HG03039 (cell line): ENCODE results near the gene CCT8L2.
"Not testable (repeated sequence)": the region's sequence is repeated elsewhere in the genome, so short reads cannot be mapped to it uniquely, and the experiment has no call there.

Experiments
- ATAC-seq: cut with Tn5 transposase; IDR thresholded peaks from one replicate; pipeline ENCODE4 v1.9.1; 2021; ENCODE audit warnings: mild to moderate bottlenecking, moderate library complexity; ENCODE audit not compliant: unreplicated experiment

The CCT8L2 gene

DNA sequence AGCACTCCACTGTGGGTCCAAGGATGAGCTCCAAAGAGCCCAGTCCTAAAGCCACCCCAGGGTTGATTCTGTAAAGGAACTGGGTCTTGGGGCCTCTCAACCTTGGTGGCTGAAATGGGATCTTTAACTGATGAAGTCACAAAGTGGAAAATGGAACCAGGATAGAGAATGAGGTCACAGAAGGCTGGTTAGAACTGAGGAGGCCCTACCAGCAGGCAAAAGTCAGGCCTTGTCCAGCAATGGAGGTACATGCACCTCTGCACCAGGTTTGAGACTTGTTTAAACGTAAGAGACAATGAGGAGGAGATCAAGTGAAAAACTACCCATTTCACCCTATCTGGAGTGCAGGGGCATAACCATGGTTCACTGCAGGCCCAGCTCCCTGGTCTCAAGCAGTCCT lies at the start of gene CCT8L2:
Gene CCT8L2 (minus strand): TSS at position 101 of the 400 bp plus-strand sequence. CDS start 260 bp downstream, outside the sequence.
- ATAC-seq = not testable (repeated sequence)

DNA sequence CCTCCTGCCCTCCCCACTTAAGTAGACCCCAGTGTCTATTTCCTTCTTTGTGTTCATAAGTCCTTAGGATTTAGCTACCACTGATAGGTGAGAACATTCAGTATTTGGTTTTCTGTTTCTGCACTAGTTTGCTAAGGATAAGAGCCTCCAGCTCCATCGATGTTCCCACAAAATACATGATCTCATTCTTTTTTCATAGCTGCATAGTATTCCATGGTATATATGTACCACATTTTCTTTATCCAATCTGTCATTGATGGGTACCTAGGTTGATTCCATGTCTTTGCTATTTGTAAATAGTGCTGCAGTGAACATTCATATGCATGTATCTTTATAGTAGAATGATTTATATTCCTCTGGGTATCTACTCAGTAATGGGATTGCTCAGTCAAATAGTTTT lies 42.8 kb upstream of the CCT8L2 start:
- not testable (repeated sequence) for ATAC-seq

GRCh38 chr22:16634092-16634491 lies 41.5 kb upstream of the CCT8L2 start:
- ATAC-seq = not testable (repeated sequence)

DNA sequence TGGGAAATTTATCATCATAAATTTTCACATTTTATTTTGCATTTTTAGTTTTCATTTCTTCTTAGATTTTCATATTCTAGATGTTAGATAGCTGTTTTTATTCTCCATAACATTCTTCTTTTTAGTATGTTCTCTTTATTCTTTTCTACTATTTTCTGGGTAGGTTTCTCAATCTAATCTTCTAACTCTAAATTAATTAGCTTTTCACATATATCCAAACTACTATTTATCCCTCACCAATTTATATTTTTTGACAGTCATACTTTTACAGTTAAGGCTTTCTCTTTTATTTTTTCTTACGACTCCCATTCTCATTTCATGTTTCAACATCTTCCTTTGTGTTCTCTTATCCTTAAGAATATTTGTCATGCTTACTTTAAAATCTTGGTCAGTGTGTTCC lies 35.9 kb upstream of the CCT8L2 start:
- ATAC-seq = not testable (repeated sequence)

DNA sequence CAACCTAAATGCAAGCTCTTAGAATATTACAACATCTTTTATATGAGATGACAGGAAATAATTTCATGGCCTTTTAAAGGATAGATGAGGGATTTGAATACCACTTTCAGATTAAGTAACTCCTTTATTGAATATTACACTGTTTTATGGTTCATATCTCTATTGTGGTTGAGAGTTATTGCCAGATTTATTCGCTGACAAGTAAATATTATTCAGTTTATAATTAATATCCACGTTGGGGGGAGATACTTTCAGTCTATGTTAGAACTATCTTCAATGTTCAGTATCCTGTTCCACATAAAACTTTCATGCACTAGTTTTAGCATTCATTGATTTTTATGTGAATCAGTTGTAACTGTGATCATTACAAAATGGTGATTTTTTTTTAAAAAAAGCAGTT lies 32.4 kb upstream of the CCT8L2 start:
- ATAC-seq = not testable (repeated sequence)

DNA sequence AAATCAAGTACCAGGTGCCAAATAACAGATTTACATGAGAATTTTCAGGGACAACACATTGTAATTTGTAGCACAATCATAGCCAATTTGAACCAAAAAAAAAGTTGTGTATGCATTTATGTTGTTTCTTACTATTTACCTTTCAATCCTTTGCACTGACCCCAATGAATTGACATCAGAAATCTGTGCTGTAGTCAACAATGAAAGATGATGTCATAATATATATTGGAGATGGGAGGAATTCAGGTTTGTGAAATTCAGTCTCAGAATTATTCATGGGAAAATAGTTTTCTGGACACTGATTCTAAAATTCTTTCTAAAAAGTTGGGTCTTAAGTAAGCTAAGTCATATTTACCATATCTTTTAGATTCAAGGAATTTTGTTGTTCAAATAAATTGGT lies 31.0 kb upstream of the CCT8L2 start:
- not testable (repeated sequence) for ATAC-seq

DNA sequence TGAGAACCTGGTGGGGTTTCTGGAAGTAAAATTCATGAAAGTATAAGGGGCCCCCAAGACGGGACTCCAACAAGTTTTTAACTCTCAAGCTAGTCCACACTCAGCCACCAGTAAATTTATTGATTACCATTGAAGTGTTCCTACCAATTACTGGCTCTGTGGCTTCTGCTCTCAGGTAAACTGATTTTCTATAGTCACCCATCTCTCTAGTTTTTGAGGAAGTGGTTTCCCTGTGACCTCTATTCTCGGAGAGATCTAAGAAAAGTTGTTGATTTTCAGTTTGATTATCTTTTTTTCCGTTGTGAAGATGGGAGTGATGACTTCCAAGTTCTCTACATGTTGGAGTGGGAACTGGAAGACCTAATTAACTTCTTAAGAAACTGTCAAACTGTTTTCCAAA lies 24.9 kb upstream of the CCT8L2 start:
- not testable (repeated sequence) for ATAC-seq

DNA sequence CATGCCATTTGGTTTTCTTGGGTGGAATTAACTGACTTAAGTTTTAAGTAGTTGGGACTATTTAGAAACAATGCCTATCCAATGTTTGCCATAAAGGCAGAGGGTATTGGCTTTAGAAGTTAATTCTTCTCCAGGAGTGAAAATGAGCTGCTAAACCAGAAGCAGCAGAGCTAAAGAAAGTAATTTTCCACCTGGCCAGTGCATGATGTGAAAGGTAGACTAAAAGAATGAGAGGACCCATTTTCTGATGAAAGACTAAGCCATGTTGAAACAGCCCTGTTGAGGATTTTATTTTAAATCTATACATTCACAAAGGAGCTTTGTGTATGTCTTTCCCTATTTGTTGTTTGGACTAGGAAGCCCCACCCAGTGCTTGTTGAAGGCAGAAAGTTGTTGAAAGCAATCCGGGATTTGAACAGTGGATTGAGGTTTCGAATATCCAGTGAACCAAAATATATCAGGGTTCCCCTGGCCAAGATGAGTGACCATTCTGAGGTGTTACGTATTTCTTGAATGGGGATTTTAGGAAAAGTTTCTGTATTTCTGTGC lies 23.9 kb upstream of the CCT8L2 start:
- not testable (repeated sequence) for ATAC-seq

- ATAC-seq = not testable (repeated sequence)
Measured at GRCh38 chr22:16615606-16616245, 23.1 kb upstream of the CCT8L2 start.

DNA sequence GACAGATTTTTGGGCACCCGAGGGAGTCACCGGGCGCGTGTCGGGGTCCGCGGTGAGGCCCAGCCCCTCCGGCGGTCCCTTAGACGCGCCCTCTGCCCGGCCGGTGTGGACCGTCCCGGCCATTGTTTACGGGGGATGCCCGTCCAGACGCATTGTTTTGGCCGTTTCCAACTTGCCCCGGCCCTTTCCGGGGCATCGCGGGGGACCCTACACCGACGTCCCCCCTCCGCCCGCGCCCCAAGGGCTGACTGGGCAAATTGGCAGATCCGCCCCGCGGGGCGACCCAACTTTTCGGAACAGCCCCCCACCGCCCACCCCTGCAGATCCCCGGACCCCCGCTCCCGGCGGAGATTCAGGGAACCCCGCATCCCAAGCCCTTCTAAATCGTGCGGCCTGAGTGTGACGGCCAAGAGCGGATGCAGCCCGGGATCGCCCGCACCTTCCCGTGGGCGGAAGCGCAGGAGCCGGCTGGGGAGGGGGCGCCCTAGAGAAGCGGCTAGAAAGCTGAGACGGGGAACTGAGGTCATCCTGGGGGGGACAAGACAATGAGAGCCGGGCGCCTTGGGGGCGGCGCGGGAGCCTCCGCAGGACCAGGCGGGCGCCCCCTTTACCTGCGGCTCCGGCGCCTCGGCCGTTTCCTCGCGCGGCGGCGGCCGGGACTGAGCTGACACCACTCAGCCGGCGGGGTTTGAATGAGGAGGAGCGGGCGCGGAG lies 17.1 kb upstream of the CCT8L2 start:
- no peak for ATAC-seq

GRCh38 chr22:16608931-16609330 lies 16.3 kb upstream of the CCT8L2 start:
- no peak for ATAC-seq

- ATAC-seq = not testable (repeated sequence)
Measured at GRCh38 chr22:16604257-16604998, 11.8 kb upstream of the CCT8L2 start.

- not testable (repeated sequence) for ATAC-seq
Measured at GRCh38 chr22:16603770-16604242, 11.2 kb upstream of the CCT8L2 start.

GRCh38 chr22:16603448-16603768 lies 10.8 kb upstream of the CCT8L2 start:
- ATAC-seq = no peak

DNA sequence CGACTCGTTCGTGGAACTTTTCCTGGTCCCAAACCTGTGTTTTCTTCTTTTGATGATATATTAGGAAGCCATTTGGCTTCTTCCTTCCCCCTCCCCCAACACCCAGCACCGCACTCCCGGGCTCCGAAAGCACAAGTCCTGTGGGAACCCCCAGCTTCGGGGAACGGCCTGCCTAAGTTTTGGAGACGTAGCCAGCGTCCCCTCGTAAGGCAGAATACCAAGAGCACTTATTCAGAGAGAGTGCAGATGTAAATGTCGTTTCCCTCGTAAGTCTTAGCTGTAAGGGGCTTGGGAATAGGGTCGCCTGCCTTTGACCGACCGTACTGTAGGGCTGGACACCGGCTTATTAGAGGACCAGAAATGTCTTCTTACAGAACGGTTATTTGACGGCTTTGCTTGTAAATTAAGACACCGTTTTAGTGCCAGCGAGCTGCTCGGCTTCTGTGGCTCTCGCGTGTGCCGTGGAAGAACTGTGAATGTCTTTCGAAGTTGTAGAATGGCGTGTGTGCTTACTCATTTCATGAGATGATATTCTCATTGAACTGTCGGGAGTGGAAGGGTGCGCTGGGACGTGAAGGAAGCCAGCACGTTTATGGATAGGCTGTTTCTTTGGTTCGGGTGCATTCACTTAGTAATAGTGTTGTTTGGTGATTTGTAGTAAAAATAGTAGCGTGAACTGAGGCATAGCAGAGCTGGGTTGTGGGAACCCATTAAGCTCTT lies 10.3 kb upstream of the CCT8L2 start:
- not testable (repeated sequence) for ATAC-seq

- not testable (repeated sequence) for ATAC-seq
Measured at GRCh38 chr22:16602224-16602727, 9.7 kb upstream of the CCT8L2 start.

DNA sequence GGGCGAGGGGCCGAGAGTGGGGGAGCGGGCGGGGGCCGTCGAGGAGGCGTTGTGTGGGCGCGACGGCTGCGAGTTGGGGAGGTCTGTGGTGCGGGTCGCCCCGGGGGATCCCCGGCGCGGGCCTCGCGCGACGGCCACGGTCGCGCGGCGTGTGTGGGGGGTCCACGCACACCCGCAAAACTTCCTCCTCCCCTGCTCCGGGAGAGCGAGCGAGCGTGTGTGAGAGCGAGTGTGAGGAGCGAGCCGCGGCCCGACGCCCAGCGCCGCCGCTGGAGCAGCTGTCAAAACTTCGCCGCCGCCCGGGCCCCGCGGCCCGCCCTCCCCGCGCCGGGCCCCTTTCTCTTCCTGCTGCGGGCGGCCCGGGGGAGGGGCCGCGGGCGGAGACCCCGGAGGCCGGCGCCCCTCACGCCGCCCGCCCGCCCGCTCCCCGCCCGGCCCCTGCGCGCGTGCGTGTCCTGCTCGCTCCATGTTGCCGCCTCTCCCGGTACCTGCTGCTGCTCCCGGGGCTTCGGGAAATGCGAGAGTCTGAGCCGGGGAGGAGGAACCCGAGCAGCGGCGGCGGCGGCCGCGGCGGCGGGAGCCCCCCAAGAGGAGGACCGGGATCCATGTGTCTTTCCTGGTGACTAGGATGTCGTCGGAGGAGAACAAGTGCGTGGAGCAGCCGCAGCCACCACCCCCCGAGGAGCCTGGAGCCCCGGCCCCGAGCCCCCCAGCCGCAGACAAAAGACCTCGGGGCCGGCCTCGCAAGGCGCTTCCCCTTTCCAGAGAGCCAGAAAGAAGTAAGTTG lies 9.0 kb upstream of the CCT8L2 start:
- no peak for ATAC-seq

- not testable (repeated sequence) for ATAC-seq
Measured at GRCh38 chr22:16600644-16601436, 8.2 kb upstream of the CCT8L2 start.

DNA sequence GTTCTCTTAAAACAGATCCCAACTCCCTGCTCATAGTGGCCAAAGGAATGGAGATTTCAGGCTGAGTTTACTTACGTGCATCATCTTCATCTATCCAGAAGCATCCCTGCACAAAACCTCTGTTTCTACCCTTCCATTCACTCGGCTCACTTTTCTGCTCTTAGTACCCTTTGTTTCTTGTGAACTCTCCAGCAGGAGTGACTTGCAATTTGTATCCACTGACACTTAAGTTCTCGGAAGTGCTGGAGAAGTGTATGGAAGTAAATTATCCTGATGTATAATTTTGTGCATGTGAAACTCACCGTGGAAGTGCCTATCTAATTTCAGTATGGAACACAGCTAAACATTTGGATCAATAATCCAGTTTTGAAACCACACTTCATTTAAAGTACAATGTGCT lies 7.0 kb upstream of the CCT8L2 start:
- not testable (repeated sequence) for ATAC-seq
